Kidney capillary endothelial cell (primary cell): Measurements from ENCODE around the gene GLS.
"Not testable (repeated sequence)": the region's sequence is repeated elsewhere in the genome, so short reads cannot be mapped to it uniquely, and the experiment has no call there.

Source experiments
- DNase-seq: peaks from one replicate; pipeline ENCODE4 v3.0.0-alpha.2; 2018; ENCODE audit warnings: low spot score

The GLS gene

DNA sequence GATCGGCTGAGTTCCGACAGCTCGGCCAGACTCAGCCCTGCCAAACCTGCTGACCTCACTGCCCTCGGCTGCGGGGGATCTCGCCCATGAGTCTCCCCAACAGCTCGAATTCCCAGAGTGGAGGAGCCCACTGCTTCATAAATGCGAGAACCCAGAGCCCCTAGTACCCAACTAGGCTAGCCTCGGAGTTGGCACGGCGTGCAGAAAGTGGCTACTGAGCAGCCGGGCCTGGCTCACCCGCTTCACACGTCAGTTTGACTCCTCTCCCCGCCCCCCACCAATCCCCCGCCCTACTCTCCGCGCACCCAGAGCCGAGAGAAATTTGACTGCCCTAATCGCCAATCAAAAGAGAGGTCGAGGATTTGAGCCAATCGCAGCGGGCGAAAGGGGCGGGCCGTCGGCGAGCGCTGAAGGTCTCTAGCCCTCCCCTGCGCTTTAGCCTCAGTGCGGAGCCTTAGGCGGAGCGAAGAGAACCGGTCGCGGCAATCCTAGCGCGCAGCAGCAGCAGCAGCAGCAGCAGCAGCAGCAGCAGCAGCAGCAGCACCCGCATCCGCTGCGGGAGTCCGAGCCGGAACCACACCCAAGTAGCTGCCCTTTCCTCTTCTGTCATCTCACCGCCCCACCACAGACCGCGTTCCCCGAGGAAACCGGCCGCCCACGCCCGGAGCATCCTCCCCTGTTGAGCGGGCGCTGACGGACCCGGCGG, at the start of gene GLS:
Gene GLS (plus strand): TSS at position 444 of the 706 bp plus-strand sequence. CDS start 264 bp downstream, outside the sequence.
- peak; percentile 98 for DNase-seq

DNA sequence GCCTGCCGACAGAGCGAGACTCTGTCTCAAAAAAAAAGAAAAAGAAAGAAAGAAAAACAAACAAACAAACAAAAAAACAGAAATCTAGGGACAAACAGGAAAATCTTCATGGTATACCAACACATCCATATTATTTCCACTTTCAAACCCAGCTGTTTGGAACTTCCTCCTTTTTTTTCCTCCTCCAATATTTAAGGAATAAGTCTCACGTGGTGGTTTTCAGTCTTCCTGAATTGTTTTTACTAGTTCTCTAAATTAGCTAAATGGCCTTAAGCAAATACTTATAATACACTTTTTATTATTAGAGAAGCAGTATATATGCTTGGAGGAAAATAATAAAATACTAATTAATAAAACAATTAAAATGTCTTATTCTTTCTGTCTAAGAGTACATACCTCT, 48.7 kb upstream of the GLS start:
- no peak for DNase-seq

GRCh38 chr2:190834890-190835208, 45.8 kb upstream of the GLS start:
- DNase-seq: no peak

DNA sequence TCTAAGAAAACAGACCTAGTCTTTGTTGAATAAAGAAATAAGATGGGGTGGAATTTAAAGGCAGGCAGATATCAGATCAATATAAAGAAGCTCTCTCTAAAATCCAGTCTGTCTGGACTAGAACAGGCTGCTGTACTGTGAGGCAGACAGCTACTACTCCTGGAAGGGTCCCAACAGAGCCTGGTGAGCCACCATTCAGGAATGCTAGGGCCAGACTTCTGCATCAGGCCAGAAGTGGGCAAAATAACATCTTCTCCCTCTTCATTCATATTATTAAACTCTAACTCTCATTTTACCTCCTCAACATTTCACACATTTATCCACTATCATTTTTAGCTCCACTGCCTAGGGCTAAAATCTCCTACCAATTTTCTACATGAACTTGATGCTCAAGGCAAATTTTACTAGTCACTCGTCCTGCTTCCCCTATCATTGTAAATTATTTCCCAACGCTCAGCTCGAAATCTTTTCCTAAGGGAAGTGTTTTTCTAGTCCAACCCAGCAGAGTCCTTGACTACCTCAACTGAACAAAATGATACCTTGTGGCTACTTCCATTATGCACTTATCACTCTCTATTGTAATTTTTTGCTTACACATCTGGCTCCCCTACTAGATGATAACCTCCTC, 45.2 kb upstream of the GLS start:
- DNase-seq: no peak

DNA sequence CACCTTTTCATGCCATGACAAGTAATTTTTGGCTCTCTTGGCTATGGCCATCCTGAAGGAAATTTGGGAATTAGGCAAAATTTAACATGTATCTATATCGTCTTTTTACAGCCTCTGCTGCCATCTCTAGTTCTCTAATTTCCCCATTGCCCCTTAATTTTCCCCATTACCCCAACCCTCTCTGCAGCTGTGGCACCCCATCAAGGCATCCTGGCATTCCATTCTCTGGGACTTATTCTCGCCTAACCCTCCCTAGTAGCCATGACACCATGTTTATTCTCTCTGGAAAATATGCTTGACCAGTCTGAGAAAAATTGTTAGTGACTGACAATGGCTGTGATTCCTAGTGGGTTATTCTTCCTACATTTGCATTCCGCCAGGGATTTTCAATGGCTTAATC, 43.9 kb upstream of the GLS start:
- DNase-seq: no peak

DNA sequence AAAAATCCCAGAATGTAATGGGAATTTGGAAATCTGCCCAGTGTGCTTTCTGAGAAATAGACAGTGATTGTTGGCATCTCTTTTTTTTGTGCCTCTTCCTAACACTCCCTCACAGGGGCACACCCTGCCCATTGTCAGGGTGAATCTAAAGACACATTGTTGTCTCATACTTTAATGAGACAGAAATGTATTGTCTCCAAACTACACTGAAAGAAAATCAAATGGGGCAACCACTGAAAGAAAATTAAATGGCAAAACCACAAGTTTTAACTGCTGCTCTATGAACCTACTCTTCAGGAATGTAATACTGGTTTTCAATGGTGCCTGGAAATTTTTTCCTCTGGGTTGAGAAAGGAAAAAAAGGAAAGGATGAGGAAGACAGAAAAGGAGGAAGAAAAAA, 43.2 kb upstream of the GLS start:
- DNase-seq: no peak

GRCh38 chr2:190837952-190838361, 42.7 kb upstream of the GLS start:
- no peak for DNase-seq

DNA sequence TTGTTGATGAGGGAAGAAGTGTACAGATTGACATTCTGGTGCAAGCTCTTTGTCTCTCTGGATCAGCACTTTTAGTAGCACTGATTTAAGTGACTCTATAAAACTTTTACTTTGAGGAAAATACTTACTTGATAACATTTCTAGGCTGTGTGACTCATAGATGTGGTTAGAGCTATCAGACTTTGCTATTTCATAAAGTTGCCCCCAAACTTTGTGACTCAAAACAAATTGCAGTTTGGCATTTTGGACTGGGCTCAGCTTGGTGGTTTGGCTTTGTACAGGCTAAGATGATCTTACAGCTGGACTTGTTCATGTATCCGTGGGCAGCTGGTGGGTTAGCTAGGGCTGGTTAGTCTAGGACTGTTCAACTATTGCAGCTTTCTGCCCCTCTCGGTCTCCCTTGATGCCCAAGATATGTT, 42.1 kb upstream of the GLS start:
- DNase-seq: no peak

DNA sequence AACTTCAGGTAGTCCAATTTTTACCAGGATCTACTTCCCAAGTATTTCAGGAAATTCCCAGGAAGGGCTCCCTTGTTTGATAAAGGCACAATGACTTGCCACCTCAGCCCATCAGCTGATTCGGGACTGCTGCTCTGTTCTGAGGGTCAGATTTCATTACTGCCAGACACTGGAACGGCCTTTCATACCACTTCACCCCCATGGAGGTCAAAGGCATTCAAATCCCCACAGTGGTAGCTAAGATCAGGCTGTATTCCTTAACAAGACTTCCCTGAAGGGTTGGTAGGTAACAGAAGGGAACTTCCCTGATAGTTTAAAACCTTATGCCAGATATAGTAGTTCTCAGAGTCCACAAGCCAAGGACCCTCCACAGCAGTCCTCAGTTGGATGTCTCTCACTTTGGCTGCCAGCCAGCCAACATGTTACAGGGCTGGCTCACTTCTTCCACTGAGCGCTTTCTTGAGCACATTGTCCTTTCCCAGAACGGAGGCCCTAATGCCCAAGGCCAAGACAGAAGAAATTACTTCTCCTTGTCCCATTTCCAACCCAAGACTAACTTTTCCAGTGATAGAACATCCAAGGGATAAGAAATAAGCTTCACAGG, 40.0 kb upstream of the GLS start:
- DNase-seq: no peak

DNA sequence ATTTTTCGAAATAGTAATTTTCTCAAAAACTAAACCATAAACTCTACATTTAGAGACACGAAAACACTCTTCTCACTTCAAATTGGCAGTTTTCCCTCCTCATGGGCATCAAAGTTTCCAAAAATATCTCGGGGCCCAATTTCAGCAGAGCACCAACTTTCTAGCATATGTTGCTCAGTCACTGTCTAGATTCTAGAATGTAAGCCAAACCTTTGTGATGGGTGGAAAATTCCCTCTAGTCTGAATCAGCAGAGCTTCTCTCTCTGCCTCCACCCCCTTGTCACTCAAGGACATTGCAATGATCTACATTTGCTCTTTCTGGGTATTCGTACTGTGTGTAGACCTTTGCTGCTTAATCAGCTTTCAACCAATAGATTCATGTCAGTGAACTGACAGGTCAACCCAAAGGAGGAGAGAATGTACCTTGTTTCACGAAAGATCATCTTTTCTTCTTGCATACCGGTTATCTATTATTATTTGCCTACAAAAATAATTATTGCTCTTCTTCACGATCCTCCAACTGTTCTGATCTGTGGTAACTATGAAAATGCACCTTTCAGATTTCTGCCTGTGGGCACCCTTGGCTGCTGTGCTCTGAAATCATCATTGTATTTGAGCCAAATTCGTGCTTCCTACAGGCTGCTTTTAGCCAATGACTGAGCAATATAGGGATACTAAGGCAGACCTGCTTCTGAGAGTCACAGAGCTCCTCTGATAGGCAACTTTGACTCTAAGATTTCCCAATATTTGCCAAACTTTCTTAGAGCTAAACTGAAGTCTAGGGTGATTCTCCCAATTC, 38.7 kb upstream of the GLS start:
- DNase-seq: no peak

- DNase-seq: no peak
Measured at GRCh38 chr2:190842606-190843104, 38.0 kb upstream of the GLS start.

DNA sequence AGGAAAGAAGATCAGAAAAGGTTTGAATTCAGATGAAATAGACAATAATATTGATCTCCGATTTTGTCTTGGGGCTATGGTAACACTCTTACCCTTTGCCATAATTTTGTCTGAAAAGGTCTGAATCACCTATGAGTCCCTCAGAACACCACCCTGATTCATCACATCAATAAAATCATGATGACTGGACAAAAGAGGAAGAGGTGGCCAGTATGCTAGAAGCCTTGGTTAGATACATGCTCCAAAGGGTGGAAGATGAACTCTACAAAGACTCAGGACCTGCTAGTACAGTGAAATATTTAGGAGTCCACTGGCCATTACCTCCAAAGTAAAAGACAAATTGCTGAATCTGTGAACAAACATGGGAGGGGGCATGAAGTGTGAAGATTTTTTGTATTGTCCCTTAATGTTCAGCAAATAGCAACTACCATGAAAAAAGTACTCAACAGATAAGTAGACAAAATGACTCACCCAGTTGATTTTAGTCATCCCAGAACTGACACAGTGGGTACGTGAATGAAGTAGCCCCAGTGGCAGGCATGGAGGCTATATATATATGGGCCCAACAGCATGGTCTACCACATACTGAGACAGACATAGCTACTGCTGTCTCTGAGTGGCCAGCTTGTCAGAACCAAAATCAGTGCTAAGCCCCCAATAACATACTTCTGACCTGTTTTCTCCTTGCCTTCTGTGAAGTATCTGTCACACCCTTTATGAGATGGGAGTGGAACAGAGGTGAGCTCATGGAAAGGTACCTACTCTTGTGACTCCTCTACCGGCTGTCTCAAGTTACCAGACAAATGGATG, 36.5 kb upstream of the GLS start:
- no peak for DNase-seq

DNA sequence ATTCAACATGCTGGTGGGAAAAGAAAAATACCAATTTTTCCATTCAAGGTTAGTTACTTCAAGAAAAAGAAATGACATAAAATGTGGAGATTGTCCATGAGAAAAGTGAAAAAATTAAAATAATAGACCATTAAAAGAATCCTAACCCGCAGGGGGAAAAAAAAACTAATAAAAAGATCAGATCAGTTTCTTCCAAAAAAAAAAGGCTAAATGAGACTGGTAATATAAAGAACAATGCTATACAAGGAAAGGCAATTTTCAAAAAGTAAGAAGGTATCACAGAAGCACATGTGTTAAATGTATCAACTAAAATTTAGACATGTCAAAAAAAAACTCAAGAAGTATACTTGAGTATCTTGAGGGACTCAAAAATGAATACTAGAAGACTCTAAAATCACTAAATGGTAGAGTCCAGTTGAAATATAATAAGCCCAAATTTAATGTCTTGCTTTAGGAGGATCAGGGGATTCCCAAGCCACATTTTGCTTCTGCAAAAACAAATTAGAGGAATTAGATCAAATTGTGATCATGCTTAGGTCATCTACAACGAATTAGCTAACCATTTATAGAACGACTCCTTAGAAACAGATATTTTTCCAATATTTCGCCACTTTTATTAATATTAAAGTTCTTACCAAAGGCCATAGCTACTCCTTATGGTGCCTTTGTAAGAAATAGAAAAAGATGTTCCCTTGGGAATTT, 35.8 kb upstream of the GLS start:
- DNase-seq: no peak

DNA sequence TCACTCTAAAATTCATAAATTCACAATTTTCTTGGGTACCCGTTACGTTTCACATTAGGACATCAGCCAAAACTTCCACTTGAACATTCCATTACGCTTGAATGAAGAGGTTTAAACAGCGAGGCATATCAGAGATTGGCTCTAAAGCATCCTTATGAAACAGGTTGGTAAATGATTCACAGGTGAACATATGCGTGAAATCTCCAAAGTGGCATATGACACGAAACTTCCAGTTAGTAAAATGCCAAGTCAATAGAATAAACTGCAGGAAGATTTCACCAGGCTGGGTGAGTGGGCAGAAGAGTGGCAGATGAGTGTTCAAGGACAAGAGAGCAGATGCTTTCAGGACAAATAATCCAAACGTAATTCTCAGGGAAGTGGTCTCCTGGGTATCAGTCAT, 33.9 kb upstream of the GLS start:
- no peak for DNase-seq

DNA sequence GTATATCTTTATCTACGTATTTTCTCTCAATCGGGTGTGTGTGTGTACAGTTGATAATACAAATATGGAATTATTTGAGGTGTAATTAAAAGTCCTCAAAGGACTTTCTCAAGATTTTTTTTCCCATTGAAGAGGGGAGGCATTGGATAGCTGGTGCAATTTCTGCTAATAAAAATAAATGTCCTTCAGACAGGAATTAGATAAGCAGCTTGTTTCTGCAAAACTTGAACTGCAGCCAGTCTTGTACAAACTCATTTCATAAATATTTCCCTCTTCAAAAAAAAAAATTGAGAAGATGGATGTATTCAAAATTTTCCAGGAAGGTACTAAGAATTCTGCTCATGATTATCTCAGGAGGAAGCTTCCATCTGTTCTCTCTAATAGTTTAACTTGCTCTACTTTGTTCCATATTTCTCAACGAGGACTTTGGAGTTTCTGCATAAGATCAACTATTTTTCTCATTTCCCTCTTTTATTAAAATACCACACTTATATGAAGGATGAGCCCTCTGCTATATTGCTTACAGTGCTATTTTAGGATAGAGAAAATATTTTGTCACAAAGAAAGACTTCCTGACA, 33.0 kb upstream of the GLS start:
- no peak for DNase-seq

GRCh38 chr2:190849774-190850173, 30.8 kb upstream of the GLS start:
- DNase-seq: no peak

DNA sequence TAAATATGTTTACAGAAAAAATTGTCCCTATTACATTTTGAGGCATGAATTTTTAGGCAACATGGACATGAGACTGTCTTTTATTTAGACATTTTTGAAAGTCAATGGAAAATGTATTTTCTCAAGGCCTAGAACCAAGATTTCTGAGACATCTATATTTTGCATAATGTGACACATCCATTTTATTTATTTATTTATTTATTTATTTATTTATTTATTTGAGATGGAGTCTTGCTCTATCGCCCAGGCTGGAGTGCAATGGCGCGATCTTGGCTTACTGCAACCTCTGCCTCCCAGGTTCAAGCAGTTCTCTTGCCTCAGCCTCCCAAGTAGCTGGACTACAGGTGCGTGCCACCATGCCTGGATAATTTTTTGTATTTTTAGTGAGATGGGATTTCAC, 27.6 kb upstream of the GLS start:
- not testable (repeated sequence) for DNase-seq

DNA sequence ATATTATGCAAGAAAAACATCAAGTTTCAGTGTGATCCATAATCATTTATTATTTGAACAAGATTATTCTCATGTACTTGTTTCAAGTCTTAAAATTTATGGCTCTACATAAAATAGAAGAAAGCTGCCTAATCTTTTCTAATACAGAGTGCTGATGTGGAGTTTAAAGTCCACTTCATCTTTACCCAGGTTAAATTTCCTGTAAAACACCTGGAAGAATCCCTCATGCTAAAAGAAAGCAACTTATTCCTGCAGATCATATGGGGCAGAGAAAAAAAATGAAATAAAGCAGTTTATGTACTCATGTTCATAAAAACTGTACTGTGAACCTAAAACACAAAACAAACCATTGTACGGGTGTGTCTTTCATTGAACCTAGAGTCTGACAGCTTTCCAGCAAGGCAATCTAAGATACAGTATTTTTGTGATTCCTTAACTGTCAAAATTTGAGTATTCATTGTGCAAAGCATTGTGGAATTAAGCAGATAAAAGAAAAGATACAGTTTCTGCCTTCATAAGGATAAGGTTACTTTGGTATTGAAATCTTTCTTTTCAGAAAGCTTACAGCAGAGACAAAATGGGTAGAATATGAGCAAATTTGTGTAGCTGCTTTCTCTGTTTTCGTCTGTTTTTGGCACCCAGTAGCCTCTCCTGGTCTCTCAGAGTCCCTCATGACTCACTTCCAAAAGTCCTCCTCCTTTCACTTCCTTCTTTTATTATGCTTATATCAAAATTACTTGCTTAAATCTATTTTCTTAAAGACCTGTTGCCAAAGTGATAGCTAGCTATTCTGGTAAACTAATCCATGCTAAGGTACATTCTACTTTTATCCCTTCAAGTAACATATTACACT, 26.9 kb upstream of the GLS start:
- no peak for DNase-seq

DNA sequence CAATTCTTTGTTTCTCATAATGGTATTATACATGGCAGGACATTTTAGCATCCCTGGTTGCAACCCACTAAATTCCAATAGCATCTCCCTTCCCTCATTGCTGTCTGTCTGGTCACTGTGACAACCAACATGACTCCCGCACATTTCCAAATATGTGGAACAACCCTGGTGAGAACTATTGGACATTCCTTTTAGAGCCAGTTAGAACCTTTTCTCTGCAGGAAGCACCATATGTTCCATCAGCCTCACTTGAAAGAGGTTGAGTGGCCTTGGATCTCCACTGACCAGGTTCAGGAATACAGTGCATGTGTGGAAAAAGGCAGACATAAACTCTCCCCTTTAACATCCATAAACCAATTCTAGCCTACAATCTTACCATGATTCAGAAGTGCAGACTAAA, 25.9 kb upstream of the GLS start:
- no peak for DNase-seq

DNA sequence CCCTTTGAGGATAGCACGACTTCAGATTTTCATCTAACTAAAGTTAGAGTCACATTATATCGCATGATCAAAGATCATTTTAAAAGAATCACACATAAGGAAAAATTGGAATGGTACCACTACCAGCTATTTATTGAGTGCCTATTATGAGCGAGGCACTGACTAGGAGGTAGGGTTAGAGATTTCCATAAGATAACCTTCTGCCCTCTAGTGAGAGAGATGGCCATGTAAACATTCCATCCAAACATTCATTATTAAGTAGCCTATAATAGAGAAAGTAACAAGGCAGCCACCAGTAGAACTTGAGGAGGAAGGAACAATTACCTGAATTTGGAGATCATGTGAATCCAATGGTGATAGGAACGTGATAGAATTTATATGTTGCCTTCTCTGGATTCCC, 25.4 kb upstream of the GLS start:
- no peak for DNase-seq
